ENCODE measurements around the gene TRAIP.

Gene TRAIP, protein sequence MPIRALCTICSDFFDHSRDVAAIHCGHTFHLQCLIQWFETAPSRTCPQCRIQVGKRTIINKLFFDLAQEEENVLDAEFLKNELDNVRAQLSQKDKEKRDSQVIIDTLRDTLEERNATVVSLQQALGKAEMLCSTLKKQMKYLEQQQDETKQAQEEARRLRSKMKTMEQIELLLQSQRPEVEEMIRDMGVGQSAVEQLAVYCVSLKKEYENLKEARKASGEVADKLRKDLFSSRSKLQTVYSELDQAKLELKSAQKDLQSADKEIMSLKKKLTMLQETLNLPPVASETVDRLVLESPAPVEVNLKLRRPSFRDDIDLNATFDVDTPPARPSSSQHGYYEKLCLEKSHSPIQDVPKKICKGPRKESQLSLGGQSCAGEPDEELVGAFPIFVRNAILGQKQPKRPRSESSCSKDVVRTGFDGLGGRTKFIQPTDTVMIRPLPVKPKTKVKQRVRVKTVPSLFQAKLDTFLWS

DNA sequence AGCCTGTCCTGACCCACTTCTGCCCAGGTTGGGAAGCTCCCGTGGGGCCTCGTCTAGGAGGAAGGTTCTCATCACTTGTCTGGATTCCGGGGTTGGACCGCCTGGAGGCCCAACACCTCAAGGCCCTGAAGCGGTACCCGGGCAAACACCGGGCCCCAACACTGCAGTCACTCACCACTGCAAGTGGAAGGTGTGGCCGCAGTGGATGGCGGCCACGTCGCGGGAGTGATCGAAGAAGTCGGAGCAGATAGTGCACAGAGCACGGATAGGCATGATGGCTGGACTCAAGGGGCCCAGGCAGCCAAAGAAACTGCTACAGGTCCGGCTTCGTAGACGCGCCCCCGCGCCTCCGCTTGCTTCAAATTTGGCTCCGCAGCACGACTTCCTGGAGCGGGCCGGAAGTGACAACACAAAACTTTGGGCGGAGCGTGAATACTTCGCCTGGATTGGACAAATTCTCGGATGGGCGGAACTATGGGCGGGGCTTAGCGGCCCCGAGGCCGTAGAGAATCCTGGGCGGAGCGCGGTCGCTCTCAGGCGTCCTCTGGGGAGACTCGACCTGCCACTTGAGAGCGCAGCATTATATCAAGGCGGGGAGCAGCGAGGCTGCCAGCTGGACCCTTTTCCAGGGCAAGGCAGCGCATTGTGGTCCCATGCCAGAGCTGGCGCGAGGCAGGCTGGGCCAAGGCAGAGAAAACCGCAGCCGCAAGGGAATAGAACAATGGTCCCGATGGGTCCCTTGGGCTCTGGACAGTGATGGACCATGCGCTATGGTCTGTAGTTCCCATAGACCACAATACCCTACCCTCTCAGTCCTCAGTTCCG is at the start of gene TRAIP:
Gene TRAIP, minus strand, starts transcription at position 384 of the 825 bp plus-strand sequence. Its CDS starts 111 bp downstream, at position 273.
- Histone ChIP-seq H3K4me3 (ENCODE audit: low read depth, low read length) (peak within 1 kb of the TSS; percentile 54), H3K27ac (ENCODE audit: extremely low read depth, low read depth, low read length) (peak within 1 kb of the TSS; percentile 28; the same call in 1 of the 2 replicates), H3K9me3 (ENCODE audit: control insufficient read depth, insufficient read depth, low read depth, low read length) (no peaks in the 10 kb centered on the region), H3K36me3 (ENCODE audit: control insufficient read depth in 2 of 2, insufficient read depth in 1 of 2, low read length in 2 of 2) (peaks cover 0 to 3% of the 10 kb centered on the region in 2 experiments; a peak in 2 of 3 replicates), H3K4me1 (ENCODE audit: control insufficient read depth, insufficient read depth, low read length) (no peaks in the 10 kb centered on the region)
- ChIA-PET CTCF (interaction anchor here (0.6 to 1.4 kb wide), 5 partner anchors 17 to 49 kb away, joined by 3 to 5 read pairs (median 3); no protein-coding TSS in a partner anchor), POLR2A (interaction anchor here (1.3 to 1.6 kb wide), 2 partner anchors 10 to 12 kb away, joined by 3 to 5 read pairs; no protein-coding TSS in a partner anchor)
- no peak for TF ChIP-seq ZNF416 (tag by site-specific recombination; IDR thresholded peaks at IDR 0.05)
- TF ChIP-seq, protein P1, sequence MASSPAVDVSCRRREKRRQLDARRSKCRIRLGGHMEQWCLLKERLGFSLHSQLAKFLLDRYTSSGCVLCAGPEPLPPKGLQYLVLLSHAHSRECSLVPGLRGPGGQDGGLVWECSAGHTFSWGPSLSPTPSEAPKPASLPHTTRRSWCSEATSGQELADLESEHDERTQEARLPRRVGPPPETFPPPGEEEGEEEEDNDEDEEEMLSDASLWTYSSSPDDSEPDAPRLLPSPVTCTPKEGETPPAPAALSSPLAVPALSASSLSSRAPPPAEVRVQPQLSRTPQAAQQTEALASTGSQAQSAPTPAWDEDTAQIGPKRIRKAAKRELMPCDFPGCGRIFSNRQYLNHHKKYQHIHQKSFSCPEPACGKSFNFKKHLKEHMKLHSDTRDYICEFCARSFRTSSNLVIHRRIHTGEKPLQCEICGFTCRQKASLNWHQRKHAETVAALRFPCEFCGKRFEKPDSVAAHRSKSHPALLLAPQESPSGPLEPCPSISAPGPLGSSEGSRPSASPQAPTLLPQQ (tag by site-specific recombination; IDR thresholded peaks at IDR 0.05): 0 out of 2 replicates have a peak, but pooled peaks have one; percentile 42
- 0 out of 2 replicates have a peak, but pooled peaks have one; percentile 42 for TF ChIP-seq KLF16 (tag by site-specific recombination; IDR thresholded peaks at IDR 0.05)
- TF ChIP-seq, protein P2, sequence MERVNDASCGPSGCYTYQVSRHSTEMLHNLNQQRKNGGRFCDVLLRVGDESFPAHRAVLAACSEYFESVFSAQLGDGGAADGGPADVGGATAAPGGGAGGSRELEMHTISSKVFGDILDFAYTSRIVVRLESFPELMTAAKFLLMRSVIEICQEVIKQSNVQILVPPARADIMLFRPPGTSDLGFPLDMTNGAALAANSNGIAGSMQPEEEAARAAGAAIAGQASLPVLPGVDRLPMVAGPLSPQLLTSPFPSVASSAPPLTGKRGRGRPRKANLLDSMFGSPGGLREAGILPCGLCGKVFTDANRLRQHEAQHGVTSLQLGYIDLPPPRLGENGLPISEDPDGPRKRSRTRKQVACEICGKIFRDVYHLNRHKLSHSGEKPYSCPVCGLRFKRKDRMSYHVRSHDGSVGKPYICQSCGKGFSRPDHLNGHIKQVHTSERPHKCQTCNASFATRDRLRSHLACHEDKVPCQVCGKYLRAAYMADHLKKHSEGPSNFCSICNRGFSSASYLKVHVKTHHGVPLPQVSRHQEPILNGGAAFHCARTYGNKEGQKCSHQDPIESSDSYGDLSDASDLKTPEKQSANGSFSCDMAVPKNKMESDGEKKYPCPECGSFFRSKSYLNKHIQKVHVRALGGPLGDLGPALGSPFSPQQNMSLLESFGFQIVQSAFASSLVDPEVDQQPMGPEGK (tag by site-specific recombination; IDR thresholded peaks at IDR 0.05): peak; percentile 35; the same call in 1 of the 2 replicates
- TF ChIP-seq ZNF629 (tag by site-specific recombination; IDR thresholded peaks at IDR 0.05): peak; percentile 50; the same call in 1 of the 2 replicates
- no peak for TF ChIP-seq ZNF830 (tag by site-specific recombination; IDR thresholded peaks at IDR 0.05; ENCODE audit: low read depth)
- TF ChIP-seq ZNF10 (tag by site-specific recombination; IDR thresholded peaks at IDR 0.05): no peak
- TF ChIP-seq WT1 (tag by site-specific recombination; IDR thresholded peaks at IDR 0.05): no peak
- TF ChIP-seq ZNF175 (tag by site-specific recombination; IDR thresholded peaks at IDR 0.05): no peak
- TF ChIP-seq SCRT2 (tag by site-specific recombination; IDR thresholded peaks at IDR 0.05): peak; percentile 89
- TF ChIP-seq, protein P3, sequence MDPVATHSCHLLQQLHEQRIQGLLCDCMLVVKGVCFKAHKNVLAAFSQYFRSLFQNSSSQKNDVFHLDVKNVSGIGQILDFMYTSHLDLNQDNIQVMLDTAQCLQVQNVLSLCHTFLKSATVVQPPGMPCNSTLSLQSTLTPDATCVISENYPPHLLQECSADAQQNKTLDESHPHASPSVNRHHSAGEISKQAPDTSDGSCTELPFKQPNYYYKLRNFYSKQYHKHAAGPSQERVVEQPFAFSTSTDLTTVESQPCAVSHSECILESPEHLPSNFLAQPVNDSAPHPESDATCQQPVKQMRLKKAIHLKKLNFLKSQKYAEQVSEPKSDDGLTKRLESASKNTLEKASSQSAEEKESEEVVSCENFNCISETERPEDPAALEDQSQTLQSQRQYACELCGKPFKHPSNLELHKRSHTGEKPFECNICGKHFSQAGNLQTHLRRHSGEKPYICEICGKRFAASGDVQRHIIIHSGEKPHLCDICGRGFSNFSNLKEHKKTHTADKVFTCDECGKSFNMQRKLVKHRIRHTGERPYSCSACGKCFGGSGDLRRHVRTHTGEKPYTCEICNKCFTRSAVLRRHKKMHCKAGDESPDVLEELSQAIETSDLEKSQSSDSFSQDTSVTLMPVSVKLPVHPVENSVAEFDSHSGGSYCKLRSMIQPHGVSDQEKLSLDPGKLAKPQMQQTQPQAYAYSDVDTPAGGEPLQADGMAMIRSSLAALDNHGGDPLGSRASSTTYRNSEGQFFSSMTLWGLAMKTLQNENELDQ (tag by site-specific recombination; IDR thresholded peaks at IDR 0.05; ENCODE audit: low read depth): no peak
- TF ChIP-seq ZNF223 (tag by site-specific recombination; IDR thresholded peaks at IDR 0.05): no peak
- TF ChIP-seq ZNF214 (tag by site-specific recombination; IDR thresholded peaks at IDR 0.05; ENCODE audit: borderline replicate concordance): no peak
- peak; percentile 22; the same call in 1 of the 2 replicates for TF ChIP-seq KLF10 (tag by site-specific recombination; IDR thresholded peaks at IDR 0.05)
- TF ChIP-seq IKZF3 (tag by site-specific recombination; IDR thresholded peaks at IDR 0.05): no peak
- TF ChIP-seq SP3 (tag by site-specific recombination; IDR thresholded peaks at IDR 0.05): peak; percentile 93
- TF ChIP-seq ZNF24 (tag by site-specific recombination; IDR thresholded peaks at IDR 0.05): no peak
- TF ChIP-seq ZNF571 (tag by site-specific recombination; IDR thresholded peaks at IDR 0.05): no peak
- peak; percentile 91 for TF ChIP-seq SP2 (tag by site-specific recombination; IDR thresholded peaks at IDR 0.05)
- peak; percentile 56; the same call in 1 of the 2 replicates for TF ChIP-seq TRIM28 (IDR thresholded peaks at IDR 0.05; ENCODE audit: borderline replicate concordance, low read length)
- TF ChIP-seq ZBTB11 (tag by site-specific recombination; conservative IDR thresholded peaks at IDR 0.05; ENCODE audit: low read depth): peak; percentile 94
- peak; percentile 35; the same call in 1 of the 2 replicates for TF ChIP-seq ZXDB (tag by site-specific recombination; IDR thresholded peaks at IDR 0.05)
- TF ChIP-seq YY2 (tag by site-specific recombination; IDR thresholded peaks at IDR 0.05): 0 out of 2 replicates have a peak, but pooled peaks have one; percentile 11
- TF ChIP-seq ZNF335 (tag by site-specific recombination; conservative IDR thresholded peaks at IDR 0.05): peak; percentile 87
